ENCODE results near the gene KLK10. TPM values are rescaled to one million over a fixed set of nuclear protein-coding genes. Genes with fewer than 3 reads are reported as not detected.

Gene KLK10
- total and polyA plus RNA-seq, 10 of the 15 experiments (the other 5 are each of a cell fraction or from before 2014, with no cell fraction given): not detected

DNA sequence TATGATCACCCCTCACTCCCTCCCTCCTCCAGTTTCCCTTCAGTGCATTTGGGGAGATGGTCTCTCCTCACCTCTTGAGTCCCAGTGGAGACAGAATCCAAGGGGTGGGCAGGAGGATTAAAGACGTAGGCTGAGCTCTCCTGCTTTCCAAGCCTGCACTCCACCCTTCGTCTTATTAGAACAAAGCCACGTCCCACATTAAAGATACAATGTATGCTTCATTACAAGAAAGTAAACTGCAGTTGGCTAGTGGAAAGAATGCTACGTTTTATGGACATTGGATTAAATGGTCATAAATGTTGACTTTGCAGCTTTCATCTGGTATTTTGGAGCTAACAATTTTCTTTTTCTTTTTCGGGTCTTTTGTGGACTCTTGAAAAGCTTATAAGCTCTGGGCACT, 8.4 kb upstream of the KLK10 start (continued):
- no peak for TF ChIP-seq ZBTB40 (IDR thresholded peaks at IDR 0.05; ENCODE audit: borderline replicate concordance)
- TF ChIP-seq IKZF2 (IDR thresholded peaks at IDR 0.05): no peak

DNA sequence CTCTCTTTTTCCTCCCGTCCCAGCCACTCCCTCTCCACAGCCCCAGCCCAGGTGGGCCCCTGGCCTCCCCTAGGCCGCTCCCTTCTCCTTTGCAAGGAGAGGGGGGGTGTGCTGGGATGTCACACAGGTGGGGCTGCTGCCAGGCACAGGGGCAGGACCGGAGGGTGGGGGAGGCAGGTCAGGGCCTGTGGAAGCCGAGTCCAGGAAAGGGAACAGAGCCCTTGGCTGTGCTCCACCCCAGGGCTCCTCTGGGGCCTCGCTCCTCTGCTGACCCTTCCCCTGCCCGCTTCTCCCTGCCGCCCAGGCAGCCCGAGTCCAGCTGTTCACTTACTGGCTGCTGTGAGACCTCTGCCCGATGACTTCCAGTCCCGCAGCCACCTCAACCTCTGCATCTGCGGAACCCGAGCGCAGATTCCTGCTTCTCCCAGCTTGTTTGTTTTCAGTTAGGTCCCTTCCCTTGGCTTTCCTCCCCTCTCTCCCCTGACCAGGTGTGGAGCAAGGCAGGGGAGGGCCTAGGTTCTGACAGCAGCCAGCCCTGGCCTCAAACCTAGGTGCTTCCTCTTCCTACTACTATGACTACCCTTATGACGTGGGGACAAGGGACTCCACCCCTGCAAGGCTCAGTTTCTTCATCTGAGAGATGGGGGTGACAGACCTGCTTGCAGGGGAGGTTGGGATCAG, 7.8 kb upstream of the KLK10 start:
- WGBS (ENCODE audit: insufficient coverage, insufficient replicate concordance, low lambda C conversion rate, missing lambda C conversion rate): 24% methylated on average over 14 of the region's 14 CpGs
- Histone ChIP-seq H3K9ac (ENCODE audit: control insufficient read depth, insufficient read depth, low read length) (no peak overlapping the region), H3K4me3 (no peak overlapping the region), H3K4me2 (ENCODE audit: control insufficient read depth, insufficient read depth) (no peak overlapping the region), H3K4me1 (ENCODE audit: control insufficient read depth, insufficient read depth, low read length) (no peaks in the 10 kb centered on the region), H4K20me1 (ENCODE audit: control insufficient read depth, insufficient read depth) (no peaks in the 10 kb centered on the region), H3K27me3 (replicated peaks in 1 of 2; ENCODE audit: control insufficient read depth in 2 of 2, insufficient read depth in 2 of 2, low read length in 1 of 2) (no peaks in the 10 kb centered on the region; a peak in 1 of 4 replicates), H3K27ac (ENCODE audit: control insufficient read depth, insufficient read depth) (no peak overlapping the region), H3K9me3 (replicated peaks; ENCODE audit: control insufficient read depth, insufficient read depth, low read length) (no peaks in the 10 kb centered on the region), H3K36me3 (ENCODE audit: control insufficient read depth in 2 of 2, insufficient read depth in 2 of 2, low read length in 1 of 2) (no peaks in the 10 kb centered on the region), H2AFZ (ENCODE audit: control insufficient read depth, low read depth, low read length) (no peak overlapping the region), H3K79me2 (ENCODE audit: control insufficient read depth, insufficient read depth, low read length) (no peaks in the 10 kb centered on the region)
- no TSS peak for BruUV-seq (replicated peaks)
- in situ Hi-C loops (cut with MboI) (no loop called here), intact Hi-C loops (cut with micrococcal nuclease; ENCODE audit: unreplicated experiment) (no loop called here)
- ChIA-PET SMC1A (ENCODE audit: uncharacterized antibody, unreplicated experiment) (no interaction called here), RAD21 (ENCODE audit: unreplicated experiment) (no interaction called here), POLR2A (no interaction called here), CTCF (no interaction called here)
- ATAC-seq: no peak
- no peak for FAIRE-seq
- no peak for DNase-seq (ENCODE audit: low read depth, low spot score)
- TF ChIP-seq SMAD1 (IDR thresholded peaks at IDR 0.05; ENCODE audit: low read depth, partially characterized antibody) (no peak), MXI1 (IDR thresholded peaks at IDR 0.05; ENCODE audit: low read depth, low read length) (no peak), MYC (IDR thresholded peaks at IDR 0.05; ENCODE audit: insufficient read depth, insufficient read length, insufficient replicate concordance, low read length, severe bottlenecking) (no peak), BCL3 (IDR thresholded peaks at IDR 0.05; ENCODE audit: borderline replicate concordance, insufficient read depth, low read depth, low read length, poor library complexity, severe bottlenecking) (no peak), POLR2AphosphoS5 (IDR thresholded peaks at IDR 0.05; ENCODE audit: low read length) (no peak), GABPA (IDR thresholded peaks at IDR 0.05; ENCODE audit: low read depth) (no peak)

Data from GM12878 (cell line).